Mammary epithelial cell (primary cell): ENCODE measurements around the gene SEMA5A.

Experiments used
- EZH2 ChIP-seq: IDR thresholded peaks from 2 replicates; pipeline ENCODE4 v1.6.1; 2012; ENCODE audit warnings: low read length, inconsistent platforms, borderline replicate concordance
- TF ChIP-seq, protein P1 (sequence below), 2 donors: IDR thresholded peaks in 1 of 2; conservative IDR thresholded peaks in 1 of 2; 2 replicates each; pipeline ENCODE4 v1.5.1; 2011 to 2012; ENCODE audit warnings: inconsistent platforms in 2 of 2, low read length in 2 of 2, mild to moderate bottlenecking in 2 of 2, control low read depth in 1 of 2, low read depth in 1 of 2; ENCODE audit not compliant: insufficient read depth in 1 of 2; ENCODE audit errors: extremely low read depth in 1 of 2

DNA sequence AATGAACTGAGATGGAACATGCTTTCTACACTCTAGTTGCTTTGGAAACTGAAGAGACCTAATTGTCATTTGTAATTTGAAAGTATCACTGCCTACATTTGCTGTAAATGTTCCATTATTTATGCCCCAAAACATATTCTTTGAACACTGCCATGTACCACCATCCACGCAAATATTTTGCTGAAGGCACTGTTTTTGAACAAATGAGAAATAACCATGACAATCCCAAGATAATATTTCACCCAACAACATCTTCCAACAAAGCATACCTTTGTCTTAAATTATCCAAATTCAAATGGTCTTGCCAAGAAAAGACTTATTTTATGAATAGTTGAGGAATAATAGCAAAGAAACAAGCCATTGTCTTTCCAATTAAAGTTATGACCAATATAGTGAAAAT lies 356.2 kb downstream of the SEMA5A start:
- TF ChIP-seq, protein P1, sequence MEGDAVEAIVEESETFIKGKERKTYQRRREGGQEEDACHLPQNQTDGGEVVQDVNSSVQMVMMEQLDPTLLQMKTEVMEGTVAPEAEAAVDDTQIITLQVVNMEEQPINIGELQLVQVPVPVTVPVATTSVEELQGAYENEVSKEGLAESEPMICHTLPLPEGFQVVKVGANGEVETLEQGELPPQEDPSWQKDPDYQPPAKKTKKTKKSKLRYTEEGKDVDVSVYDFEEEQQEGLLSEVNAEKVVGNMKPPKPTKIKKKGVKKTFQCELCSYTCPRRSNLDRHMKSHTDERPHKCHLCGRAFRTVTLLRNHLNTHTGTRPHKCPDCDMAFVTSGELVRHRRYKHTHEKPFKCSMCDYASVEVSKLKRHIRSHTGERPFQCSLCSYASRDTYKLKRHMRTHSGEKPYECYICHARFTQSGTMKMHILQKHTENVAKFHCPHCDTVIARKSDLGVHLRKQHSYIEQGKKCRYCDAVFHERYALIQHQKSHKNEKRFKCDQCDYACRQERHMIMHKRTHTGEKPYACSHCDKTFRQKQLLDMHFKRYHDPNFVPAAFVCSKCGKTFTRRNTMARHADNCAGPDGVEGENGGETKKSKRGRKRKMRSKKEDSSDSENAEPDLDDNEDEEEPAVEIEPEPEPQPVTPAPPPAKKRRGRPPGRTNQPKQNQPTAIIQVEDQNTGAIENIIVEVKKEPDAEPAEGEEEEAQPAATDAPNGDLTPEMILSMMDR (conservative IDR thresholded peaks at IDR 0.05 in 1 of 2, IDR thresholded peaks at IDR 0.05 in 1 of 2; ENCODE audit: extremely low read depth in 1 of 2, insufficient read depth in 1 of 2, low read depth in 1 of 2, low read length in 2 of 2) = no peak
- TF ChIP-seq EZH2 = no peak
